Activated naive CD4-positive, alpha-beta T cell (primary cell): ENCODE results near the gene CEP131.
A peak's percentile ranks its signal among the peaks of the same experiment; 100 is the strongest.
"Not testable (repeated sequence)": the region's sequence is repeated elsewhere in the genome, so short reads cannot be mapped to it uniquely, and the experiment has no call there.

ENCODE experiments used
- DNase-seq, 4 experiments: peaks; one replicate each; lab custom pipeline; 2025; lab: John Stamatoyannopoulos, UW

Gene CEP131

GRCh38 chr17:81238815-81239713 is 16.3 kb upstream of the CEP131 start, which contains the start of the genes NDUFAF8 and TEPSIN:
NDUFAF8 (plus strand) TSS chr17:81239318; CDS start chr17:81239364, 46 bp downstream.
TEPSIN (minus strand) TSS chr17:81239055; CDS start chr17:81239033, 22 bp downstream.
- DNase-seq = peak; percentile 72 to 94 (median 86)

- DNase-seq = no peak
Observed at GRCh38 chr17:81238490-81238814, 15.7 kb upstream of the CEP131 start.

GRCh38 chr17:81237591-81238489 is 15.1 kb upstream of the CEP131 start:
- DNase-seq = no peak

DNA sequence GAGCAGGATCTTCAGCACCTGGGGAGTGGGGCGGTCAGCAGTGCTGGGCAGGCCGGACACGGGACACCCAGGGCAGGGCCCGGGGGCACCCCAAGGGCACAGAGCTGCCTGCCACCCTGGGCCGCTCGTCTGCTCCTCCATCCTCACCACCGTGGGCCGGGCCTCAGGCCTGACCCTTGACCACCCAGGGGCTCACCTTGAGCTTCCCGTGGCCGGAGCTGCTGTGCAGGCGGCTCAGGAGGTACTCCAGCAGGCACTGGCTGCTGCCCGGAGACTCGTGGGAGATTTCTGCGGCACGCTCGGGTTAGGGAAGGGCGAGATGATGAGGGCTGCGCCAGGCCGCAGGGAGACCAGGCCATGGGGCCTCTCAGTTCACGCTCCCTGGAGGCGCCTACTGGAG is 14.0 kb upstream of the CEP131 start:
- no peak for DNase-seq

DNA sequence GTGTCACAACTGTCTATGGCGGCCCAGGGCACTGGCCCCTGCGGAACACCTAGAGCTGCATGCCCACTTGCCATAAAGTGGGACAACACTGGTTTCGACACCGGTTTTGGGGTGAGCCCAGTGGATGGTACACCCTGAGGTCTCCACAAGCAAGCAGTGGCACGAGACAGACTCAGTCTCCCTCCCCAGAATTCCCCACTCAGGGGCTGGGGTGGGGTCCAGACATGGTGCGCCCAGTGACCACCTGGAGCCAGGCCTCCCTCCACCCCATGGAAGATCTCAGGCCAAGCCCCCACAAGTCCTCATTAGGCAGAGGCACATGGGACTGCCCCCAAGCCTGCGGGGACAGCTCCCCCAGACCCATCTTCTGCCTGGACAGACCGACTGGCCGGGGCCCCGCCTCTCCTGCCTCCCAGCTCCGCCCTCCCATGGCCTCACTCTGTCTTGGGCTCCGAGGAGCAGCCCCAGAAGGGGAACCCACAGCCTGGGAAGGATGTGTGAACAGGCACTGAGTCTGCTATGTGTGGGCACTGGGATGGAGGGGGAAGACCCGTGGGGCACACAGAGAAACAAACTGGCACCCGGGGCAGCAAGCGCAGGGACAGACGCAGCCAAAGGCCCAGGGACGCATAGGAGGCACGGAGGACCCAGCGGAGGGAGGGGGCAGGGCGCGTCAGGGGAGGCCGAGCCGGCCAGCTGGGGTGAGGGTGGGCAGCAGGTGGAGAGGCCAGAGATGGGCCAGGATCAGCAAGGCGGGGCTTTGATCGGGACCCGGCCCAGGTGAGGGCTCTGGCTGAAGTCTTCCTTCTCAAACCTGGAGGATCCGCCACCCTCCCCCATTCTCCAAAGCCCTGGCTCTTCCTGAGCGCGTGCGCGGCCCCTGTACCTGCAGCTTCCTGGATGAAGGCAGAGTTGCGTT is 13.3 kb upstream of the CEP131 start:
- DNase-seq = no peak

DNA sequence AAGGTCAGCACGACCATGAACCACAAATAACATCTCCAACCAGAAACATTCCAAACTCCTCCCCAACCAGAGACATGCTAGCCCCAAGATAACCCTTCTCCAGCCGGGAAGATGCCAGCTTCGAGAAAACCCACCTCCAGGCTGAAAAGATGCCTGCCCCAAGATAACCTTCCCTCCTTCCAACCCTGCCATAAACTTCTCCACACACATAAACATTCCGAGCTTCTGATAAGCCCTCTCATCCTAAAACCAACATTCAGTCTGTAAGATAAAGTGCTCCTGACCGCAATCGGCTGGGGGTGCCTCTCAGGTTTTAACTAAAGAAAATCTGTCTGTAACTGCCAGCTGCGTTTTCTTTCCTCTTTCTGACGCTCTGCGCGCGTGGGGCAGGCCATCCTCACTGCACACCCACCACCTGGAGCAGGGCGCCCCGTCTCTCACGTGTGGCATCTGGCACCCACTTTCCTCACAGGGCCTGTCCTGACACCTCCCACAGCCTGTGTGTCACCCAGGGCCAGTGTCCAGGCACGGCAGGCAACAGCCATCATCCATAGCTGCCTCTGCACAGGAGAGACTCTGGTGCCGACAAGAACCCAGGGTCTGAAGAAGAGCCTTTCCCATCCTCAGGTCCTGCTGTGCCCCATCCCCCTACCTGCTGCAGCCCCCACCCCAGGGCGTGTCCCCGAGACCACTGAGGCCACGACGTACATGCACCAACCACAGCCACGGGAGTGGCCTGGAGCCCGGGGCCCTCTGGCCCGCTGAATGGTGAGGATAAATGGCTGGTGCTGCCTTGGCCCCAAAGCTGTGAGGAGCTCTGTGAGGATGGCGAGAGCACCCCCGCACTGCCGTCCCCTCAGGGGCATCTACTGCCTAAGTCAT is 12.4 kb upstream of the CEP131 start:
- no peak for DNase-seq

DNA sequence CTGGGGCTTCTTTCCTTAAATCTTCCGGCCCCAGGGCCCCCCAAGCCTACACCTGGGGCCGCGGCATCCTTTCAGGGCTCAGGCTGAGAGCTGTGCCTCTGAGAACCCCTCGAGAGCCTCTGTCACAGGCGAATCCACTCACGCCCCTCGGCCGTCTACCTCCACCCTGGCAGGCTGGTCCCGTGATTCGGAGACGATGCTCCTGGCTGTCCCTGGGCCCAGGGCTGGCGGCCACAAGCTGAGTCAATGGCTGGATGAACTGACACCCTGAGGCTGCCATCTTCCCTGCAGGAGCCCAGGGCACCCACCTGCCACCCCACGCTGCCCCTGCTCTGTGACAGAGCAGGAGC is 11.7 kb upstream of the CEP131 start:
- DNase-seq = no peak

- no peak for DNase-seq
Observed at GRCh38 chr17:81233811-81234505, 11.2 kb upstream of the CEP131 start.

GRCh38 chr17:81233316-81233715 is 10.6 kb upstream of the CEP131 start:
- no peak for DNase-seq

GRCh38 chr17:81232616-81233241 is 10.0 kb upstream of the CEP131 start:
- DNase-seq = no peak

DNA sequence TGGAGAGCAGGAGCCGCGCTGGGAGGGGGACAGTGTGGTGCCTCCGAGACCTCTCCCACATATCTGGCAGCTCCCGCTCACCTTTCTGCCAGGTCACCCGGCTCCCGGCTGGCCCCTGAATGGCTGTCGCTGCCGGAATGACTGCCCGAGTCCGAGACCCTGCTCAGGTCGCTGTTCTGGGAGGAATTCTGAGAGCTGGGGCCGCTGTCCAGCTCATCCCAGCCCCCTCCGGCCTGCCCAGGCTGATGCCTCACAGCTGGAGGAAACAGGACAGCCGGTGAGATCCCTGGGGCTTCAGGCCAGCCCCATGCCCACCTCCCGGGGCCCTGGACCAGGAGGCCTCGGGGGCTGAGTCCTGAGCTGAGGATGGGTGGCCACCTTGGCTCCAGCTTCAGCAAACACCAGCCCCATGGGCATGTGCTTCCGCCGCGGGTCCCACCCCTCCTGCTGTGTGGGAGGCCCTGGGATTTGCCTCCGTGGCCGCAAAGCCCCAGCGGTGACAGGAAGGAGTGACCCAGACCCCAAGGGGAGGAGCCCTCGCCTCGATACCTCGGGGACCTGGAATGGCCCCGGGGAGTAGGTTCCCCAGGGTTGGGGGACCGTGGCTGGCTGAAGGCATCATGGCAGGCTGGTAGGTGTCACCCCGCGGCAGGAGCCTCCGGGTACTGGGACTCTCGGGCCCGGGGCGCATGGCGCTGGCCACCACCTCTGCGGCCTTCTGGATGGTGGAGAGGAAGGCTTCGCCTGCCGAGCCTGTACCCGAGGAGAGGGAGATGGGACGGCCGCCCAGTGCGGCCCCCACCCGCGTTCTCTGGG is 9.2 kb upstream of the CEP131 start:
- DNase-seq = no peak

- no peak for DNase-seq
Observed at GRCh38 chr17:81231121-81231645, 8.4 kb upstream of the CEP131 start.

- no peak for DNase-seq
Observed at GRCh38 chr17:81230043-81230820, 7.5 kb upstream of the CEP131 start.

DNA sequence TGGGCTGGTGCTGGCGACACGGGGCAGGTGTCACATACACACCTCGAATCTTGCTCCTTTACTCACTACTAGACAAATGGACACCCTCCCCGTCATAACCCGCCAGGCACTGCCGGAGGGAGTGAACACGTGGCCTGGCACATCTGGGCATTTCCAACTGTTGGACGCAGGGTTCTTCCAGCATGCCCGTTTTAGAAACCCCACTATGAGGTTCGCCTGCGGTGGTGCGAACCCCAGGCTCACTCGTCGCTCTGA is 6.8 kb upstream of the CEP131 start:
- DNase-seq = no peak

DNA sequence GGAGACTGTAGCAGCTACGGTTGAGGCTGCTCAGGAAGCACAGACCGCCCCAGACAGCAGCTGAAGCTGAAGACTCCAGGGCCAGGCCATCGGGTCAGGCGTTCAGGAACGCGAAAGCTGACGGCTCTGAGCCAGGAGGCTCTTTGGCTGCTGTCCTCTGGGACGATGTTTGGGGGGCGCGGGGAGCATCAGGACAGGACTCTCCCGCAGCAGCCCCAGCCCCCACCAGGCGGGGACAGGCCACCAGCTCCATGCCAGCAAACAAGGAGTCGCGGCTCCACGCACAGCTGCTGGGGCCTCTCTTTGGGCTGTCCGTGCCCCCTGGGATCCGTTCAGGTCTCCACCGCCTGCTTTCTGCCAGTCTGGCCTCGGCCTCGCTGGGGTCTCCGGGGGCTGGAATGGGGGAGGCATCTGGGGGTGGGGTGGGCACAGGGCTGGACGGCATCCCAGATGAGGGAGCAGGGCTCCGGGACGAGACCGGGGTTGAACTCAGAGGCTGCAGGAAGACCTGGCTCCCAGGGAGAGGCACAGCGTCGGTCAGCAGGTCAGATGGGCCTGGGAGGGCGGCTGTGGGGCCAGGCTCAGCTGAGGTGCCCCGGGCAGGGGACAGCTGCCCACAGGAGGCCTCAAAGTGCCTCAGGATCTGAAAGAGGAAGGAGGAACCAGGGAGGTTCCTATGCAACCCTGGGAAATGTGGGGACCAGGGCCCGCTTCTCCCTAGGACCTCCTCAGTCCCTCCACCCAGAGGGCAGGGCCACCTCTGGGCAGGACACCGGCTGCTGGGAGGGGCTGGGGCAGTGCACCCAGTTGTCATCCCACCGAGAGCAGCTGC is 6.3 kb upstream of the CEP131 start:
- DNase-seq = no peak

DNA sequence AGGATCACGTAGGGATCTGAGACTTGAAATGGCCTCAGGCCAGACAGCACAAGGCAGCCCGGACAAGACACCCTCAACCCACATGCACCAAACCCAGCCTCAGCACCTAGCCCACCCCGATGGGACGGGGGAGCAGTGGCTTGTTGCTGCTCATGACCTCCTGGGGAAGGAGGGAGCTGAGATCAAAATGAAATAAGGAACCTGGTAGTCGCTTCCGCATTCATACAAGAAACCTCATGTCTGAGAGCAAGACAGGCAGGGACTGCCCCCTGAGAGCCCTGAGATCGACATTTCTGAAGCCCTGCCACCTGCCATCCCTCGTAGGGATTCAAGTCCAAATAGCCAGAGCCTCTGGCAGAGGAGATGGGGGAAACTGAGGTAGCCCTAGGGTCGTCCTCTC is 5.7 kb upstream of the CEP131 start:
- no peak for DNase-seq

DNA sequence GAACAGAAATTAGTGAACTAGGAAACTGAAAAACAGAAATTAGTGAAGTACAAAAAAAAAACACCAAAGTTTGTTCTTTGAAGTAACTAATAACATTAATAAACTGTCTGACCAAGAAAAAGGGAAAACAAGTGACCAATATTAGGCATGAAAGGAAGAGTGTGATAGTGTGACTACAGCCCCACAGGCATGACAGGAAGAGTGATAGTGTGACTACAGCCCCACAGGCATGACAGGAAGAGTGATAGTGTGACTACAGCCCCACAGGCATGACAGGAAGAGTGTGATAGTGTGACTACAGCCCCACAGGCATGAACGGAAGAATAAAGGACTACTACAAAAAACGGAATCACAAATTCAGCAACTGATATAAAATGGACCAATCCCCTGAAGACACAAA is 4.9 kb upstream of the CEP131 start:
- DNase-seq = not testable (repeated sequence)
